ENCODE results near the gene MATK. TPM values are rescaled to one million over a fixed set of nuclear protein-coding genes. Genes with fewer than 3 reads are reported as not detected.

Gene MATK
- total and polyA plus RNA-seq, 12 donors: 0.14 to 4.9 (median 0.49) TPM

DNA sequence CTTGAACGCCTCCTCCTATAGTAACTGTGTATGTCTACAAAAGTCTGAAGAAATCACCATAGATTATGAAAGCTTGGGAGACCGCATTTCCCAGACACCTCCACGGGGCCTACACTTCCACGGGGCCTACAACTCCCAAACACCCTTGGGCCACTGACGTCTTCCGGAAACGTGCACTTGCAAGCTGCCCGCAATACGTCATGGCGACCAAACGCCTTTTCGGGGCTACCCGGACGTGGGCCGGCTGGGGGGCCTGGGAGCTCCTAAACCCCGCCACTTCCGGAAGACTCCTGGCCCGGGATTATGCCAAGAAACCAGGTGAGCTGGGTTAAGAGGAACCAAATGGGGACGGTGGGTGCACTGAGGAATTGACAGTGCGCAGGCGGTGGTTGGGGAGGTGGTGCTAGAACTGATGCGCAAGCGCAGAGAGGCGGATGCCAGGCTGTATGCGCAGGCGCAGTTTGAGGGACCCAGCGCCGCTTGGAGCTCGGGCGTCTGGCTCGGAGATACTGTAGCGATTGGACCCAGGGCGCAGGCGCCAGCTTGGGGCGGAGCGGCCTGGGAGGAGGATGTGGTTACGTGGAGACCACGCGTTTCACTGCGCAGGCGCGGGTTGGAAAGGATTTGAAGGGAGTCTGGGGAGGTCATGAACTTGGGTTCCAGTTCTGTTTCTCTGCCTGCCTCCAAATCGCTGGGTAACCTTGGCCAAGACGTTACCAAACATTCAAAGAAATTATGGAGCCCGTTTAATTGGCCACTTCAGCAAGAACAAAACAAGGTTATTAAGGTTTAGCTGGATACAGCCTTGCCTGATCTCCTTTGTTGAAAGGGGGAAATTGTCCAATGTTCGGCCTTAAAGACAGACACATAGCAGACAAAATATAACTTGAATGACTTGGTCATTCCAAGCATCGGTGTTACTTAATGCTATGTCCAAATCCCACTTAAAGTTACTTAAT is 23.4 kb downstream of the MATK start, which contains the start of gene MRPL54:
Gene MRPL54, plus strand, starts transcription at position 182 of the 959 bp plus-strand sequence. Its CDS starts 19 bp downstream, at position 201.
- DNase-seq (peak; percentile 99 to 100), ATAC-seq (peak; percentile 94 to 98 (median 96))
- Histone ChIP-seq H3K9me3 (no peaks in the 10 kb centered on the region), H3K36me3 (peaks cover 0 to 52% (median 34%) of the 10 kb centered on the region in 9 donors), H3K27me3 (no peaks in the 10 kb centered on the region), H3K27ac (peak within 1 kb of the TSS; percentile 95 to 100 (median 97)), H3K4me3 (peak within 1 kb of the TSS; percentile 68 to 99 (median 91)), H3K4me1 (peaks cover 3 to 48% (median 35%) of the 10 kb centered on the region in 9 donors)
- WGBS, 2 donors: 4% methylated on average over 47 of the region's 47 CpGs
- no peak for TF ChIP-seq CTCF (IDR thresholded peaks at IDR 0.05)
- intact Hi-C loops (cut with DNase I): loop anchor here in 8 of 10 donors (2.0 to 10.0 kb wide), 8 partner anchors 60 to 225 kb away; partner anchors contain the start of genes DAPK3 (in 2 of the 8), EEF2 (in 1 of the 8) and PIP5K1C (in 1 of the 8)

- peaks cover 3 to 48% (median 35%) of the 10 kb centered on the region in 9 donors for H3K4me1 ChIP-seq
- H3K27me3 ChIP-seq: no peaks in the 10 kb centered on the region
- no peaks in the 10 kb centered on the region for H3K9me3 ChIP-seq
- intact Hi-C loops (cut with DNase I): loop anchor here in 8 of 10 donors (2.0 to 10.0 kb wide), 8 partner anchors 60 to 225 kb away; partner anchors contain the start of genes DAPK3 (in 2 of the 8), EEF2 (in 1 of the 8) and PIP5K1C (in 1 of the 8)
- no peak for ATAC-seq
- H3K36me3 ChIP-seq: peaks cover 0 to 52% (median 34%) of the 10 kb centered on the region in 9 donors
- peak overlapping the region; percentile 24 to 100 (median 97) for H3K27ac ChIP-seq
- H3K4me3 ChIP-seq: peak overlapping the region in 7 of 10 donors; percentile 56 to 89 (median 67)
- no peak for TF ChIP-seq CTCF (IDR thresholded peaks at IDR 0.05)
- no peak for DNase-seq
- 56 to 72% methylated on average over 1 of the region's 1 CpG for WGBS, 2 donors
Measured at GRCh38 chr19:3762130-3762473, 24.1 kb downstream of the MATK start.

- TF ChIP-seq CTCF (IDR thresholded peaks at IDR 0.05): peak; percentile 47 to 91 (median 83)
- ATAC-seq: peak; percentile 41 to 70 (median 58)
- DNase-seq: peak; percentile 90 to 96
- Histone ChIP-seq H3K27me3 (no peaks in the 10 kb centered on the region), H3K27ac (peak within 1 kb of the TSS; percentile 95 to 100 (median 97)), H3K4me1 (peaks cover 3 to 48% (median 35%) of the 10 kb centered on the region in 9 donors), H3K36me3 (peaks cover 0 to 52% (median 32%) of the 10 kb centered on the region in 9 donors), H3K4me3 (peak within 1 kb of the TSS; percentile 68 to 99 (median 91)), H3K9me3 (no peaks in the 10 kb centered on the region)
- intact Hi-C loops (cut with DNase I): loop anchor here in 8 of 10 donors (2.0 to 10.0 kb wide), 8 partner anchors 61 to 226 kb away; partner anchors contain the start of genes DAPK3 (in 2 of the 8), EEF2 (in 1 of the 8) and PIP5K1C (in 1 of the 8)
- WGBS, 2 donors: 3 to 5% methylated on average over 45 of the region's 45 CpGs
Measured at GRCh38 chr19:3761382-3762129, 24.6 kb downstream of the MATK start, which contains the start of gene APBA3. APBA3 (minus strand) TSS chr19:3761692; CDS start chr19:3760264, 1,428 bp downstream.
